Measurements from ENCODE around the gene CTDSPL. TPM values are rescaled to one million over a fixed set of nuclear protein-coding genes. Genes with fewer than 3 reads are reported as not detected.

CTDSPL gene
- total RNA-seq, 1 experiment from 2014 or later: 14.0 TPM

DNA sequence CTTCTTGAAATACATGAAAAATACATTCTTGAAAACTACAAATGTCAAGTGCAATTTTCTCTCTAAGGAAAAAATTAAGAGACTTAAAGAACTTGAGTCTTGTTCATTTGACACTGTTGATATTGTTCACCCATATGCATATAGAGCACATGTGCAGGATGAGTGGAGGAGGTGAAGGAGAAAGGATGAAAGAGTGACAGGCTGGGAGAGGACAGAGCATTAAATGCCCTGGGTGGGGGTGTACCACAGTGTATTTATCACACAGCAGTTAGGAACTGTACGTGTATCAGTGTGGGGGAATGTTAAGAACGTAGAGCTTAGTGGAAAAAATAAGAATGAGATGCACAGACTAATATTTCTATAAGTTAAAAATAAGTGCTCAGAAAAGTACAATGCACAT, 45.7 kb downstream of the CTDSPL start:
- ChIA-PET POLR2A (ENCODE audit: low non-redundant PET) (no interaction called here), CTCF (no interaction called here)
- H3K27ac ChIP-seq (ENCODE audit: low read depth, low read length, poor library complexity, severe bottlenecking): no peak overlapping the region
- DNase-seq (ENCODE audit: low spot score): no peak
- no peak for TF ChIP-seq EZH2 (IDR thresholded peaks at IDR 0.05; ENCODE audit: borderline replicate concordance, low read depth, low read length, poor library complexity, severe bottlenecking)
- TF ChIP-seq, protein P1, sequence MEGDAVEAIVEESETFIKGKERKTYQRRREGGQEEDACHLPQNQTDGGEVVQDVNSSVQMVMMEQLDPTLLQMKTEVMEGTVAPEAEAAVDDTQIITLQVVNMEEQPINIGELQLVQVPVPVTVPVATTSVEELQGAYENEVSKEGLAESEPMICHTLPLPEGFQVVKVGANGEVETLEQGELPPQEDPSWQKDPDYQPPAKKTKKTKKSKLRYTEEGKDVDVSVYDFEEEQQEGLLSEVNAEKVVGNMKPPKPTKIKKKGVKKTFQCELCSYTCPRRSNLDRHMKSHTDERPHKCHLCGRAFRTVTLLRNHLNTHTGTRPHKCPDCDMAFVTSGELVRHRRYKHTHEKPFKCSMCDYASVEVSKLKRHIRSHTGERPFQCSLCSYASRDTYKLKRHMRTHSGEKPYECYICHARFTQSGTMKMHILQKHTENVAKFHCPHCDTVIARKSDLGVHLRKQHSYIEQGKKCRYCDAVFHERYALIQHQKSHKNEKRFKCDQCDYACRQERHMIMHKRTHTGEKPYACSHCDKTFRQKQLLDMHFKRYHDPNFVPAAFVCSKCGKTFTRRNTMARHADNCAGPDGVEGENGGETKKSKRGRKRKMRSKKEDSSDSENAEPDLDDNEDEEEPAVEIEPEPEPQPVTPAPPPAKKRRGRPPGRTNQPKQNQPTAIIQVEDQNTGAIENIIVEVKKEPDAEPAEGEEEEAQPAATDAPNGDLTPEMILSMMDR (conservative IDR thresholded peaks at IDR 0.05; ENCODE audit: low read depth, low read length): no peak
- H3K27me3 ChIP-seq (replicated peaks; ENCODE audit: insufficient read depth, low read depth, low read length, poor library complexity): no peaks in the 10 kb centered on the region
- intact Hi-C loops (cut with micrococcal nuclease; ENCODE audit: unreplicated experiment): no loop called here
- no peaks in the 10 kb centered on the region for H3K9me3 ChIP-seq (ENCODE audit: low read depth, low read length, poor library complexity, severe bottlenecking)
- H3K4me3 ChIP-seq (ENCODE audit: low read depth, low read length, poor library complexity, severe bottlenecking): no peak overlapping the region
- H3K4me1 ChIP-seq (ENCODE audit: insufficient read depth, low read length, poor library complexity, severe bottlenecking): peaks cover 6% of the 10 kb centered on the region
- H3K36me3 ChIP-seq (ENCODE audit: insufficient read depth, low read length, poor library complexity, severe bottlenecking): no peaks in the 10 kb centered on the region
- BruUV-seq (replicated peaks): no TSS peak

DNA sequence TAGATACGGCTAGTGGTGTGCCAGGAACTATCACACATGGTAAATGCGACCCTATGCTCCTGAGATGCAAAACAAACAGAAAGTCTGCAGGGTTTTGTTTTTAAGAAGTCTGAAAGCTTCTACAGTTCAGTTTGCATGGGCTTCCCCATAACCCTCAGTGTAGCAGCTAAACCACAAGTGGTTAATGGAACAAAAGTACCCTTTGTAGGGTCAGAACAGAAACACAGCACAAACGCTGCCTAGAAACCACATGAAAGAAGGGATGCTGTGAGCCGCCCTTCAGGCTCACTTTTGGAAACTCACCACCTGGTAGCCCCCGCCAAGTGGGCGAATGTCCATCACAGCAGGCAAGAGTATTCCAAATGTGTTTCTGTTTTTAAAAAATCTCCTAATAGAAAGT, 46.2 kb downstream of the CTDSPL start:
- no peaks in the 10 kb centered on the region for H3K9me3 ChIP-seq (ENCODE audit: low read depth, low read length, poor library complexity, severe bottlenecking)
- DNase-seq (ENCODE audit: low spot score): no peak
- peaks cover 6% of the 10 kb centered on the region for H3K4me1 ChIP-seq (ENCODE audit: insufficient read depth, low read length, poor library complexity, severe bottlenecking)
- no peak overlapping the region for H3K4me3 ChIP-seq (ENCODE audit: low read depth, low read length, poor library complexity, severe bottlenecking)
- no peaks in the 10 kb centered on the region for H3K36me3 ChIP-seq (ENCODE audit: insufficient read depth, low read length, poor library complexity, severe bottlenecking)
- H3K27ac ChIP-seq (ENCODE audit: low read depth, low read length, poor library complexity, severe bottlenecking): no peak overlapping the region
- no TSS peak for BruUV-seq (replicated peaks)
- no peaks in the 10 kb centered on the region for H3K27me3 ChIP-seq (replicated peaks; ENCODE audit: insufficient read depth, low read depth, low read length, poor library complexity)
- CTCF ChIA-PET: no interaction called here
- intact Hi-C loops (cut with micrococcal nuclease; ENCODE audit: unreplicated experiment): no loop called here
- POLR2A ChIA-PET (ENCODE audit: low non-redundant PET): no interaction called here
- TF ChIP-seq, protein P1 (conservative IDR thresholded peaks at IDR 0.05; ENCODE audit: low read depth, low read length): no peak
- TF ChIP-seq EZH2 (IDR thresholded peaks at IDR 0.05; ENCODE audit: borderline replicate concordance, low read depth, low read length, poor library complexity, severe bottlenecking): no peak

DNA sequence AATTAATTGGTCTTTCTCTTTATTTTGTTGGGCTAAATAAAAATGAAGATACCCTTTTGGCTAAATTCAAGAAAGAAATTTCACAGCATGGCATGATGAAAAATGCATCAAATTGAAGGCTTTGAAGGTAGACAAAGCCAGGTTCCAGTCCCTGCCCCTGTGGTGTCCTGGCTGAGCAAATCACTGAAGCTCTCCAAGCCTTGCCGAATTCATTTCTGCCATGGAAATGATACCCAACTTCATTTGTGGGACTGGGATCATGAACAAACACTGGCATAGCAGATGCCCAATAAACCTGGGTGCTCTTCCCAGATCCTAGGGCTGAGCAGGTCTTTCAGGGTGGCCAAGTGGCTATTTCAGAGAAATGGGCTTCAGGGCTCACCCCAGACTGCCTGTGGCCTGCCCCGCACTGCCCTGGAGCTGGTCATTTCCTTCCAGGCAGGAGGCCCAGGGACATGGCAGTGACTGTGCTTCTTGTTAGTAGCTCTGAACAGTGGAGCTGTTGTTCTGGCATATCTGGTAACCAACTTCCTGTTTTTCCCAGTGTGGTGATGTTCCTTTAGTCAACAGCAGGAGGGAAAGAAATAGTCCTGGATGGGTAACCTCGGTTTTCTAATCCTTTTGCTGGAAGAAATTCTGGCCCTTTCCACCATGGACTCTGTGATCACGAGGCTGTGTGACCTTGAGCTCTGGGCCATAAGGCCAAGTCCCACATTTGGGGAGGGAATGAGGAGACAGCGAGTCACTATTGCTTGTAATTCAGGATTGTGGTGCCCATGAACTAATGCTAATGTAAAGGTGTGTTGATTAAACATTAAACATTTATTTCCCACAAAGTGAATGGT, 47.6 kb downstream of the CTDSPL start:
- no peaks in the 10 kb centered on the region for H3K27me3 ChIP-seq (replicated peaks; ENCODE audit: insufficient read depth, low read depth, low read length, poor library complexity)
- no peak for DNase-seq (ENCODE audit: low spot score)
- H3K36me3 ChIP-seq (ENCODE audit: insufficient read depth, low read length, poor library complexity, severe bottlenecking): no peaks in the 10 kb centered on the region
- no TSS peak for BruUV-seq (replicated peaks)
- no peak for TF ChIP-seq EZH2 (IDR thresholded peaks at IDR 0.05; ENCODE audit: borderline replicate concordance, low read depth, low read length, poor library complexity, severe bottlenecking)
- TF ChIP-seq, protein P1 (conservative IDR thresholded peaks at IDR 0.05; ENCODE audit: low read depth, low read length): no peak
- H3K4me3 ChIP-seq (ENCODE audit: low read depth, low read length, poor library complexity, severe bottlenecking): no peak overlapping the region
- ChIA-PET CTCF (no interaction called here), POLR2A (ENCODE audit: low non-redundant PET) (no interaction called here)
- peaks cover 6% of the 10 kb centered on the region for H3K4me1 ChIP-seq (ENCODE audit: insufficient read depth, low read length, poor library complexity, severe bottlenecking)
- H3K27ac ChIP-seq (ENCODE audit: low read depth, low read length, poor library complexity, severe bottlenecking): no peak overlapping the region
- intact Hi-C loops (cut with micrococcal nuclease; ENCODE audit: unreplicated experiment): no loop called here
- H3K9me3 ChIP-seq (ENCODE audit: low read depth, low read length, poor library complexity, severe bottlenecking): no peaks in the 10 kb centered on the region

Measured in A673 (cell line).